IMR-90 (cell line): ENCODE measurements around the gene PTPRN2.
"Not testable (repeated sequence)": the region's sequence is repeated elsewhere in the genome, so short reads cannot be mapped to it uniquely, and the experiment has no call there.

Experiments used
- CTCF ChIP-seq: conservative IDR thresholded peaks from 2 replicates; pipeline ENCODE4 v1.5.1; 2012; ENCODE audit warnings: mild to moderate bottlenecking, low read depth, low read length, improper control_type of control experiment
- ELK1 ChIP-seq: fragments of 150-350 bp; IDR thresholded peaks from 2 replicates; pipeline ENCODE4 v1.6.1; 2016; ENCODE audit warnings: low read depth, mild to moderate bottlenecking, low read length, moderate library complexity, borderline replicate concordance
- FOS ChIP-seq: fragments of 150-350 bp; IDR thresholded peaks from 2 replicates; pipeline ENCODE4 v1.6.1; 2016; ENCODE audit warnings: low read depth, low read length
- MAFK ChIP-seq: IDR thresholded peaks from 2 replicates; pipeline ENCODE4 v1.6.1; 2012; ENCODE audit warnings: low read depth, low read length, improper control_type of control experiment
- RAD21 ChIP-seq: IDR thresholded peaks from 2 replicates; pipeline ENCODE4 v1.6.1; 2012; ENCODE audit warnings: low read length, improper control_type of control experiment

- not testable (repeated sequence) for TF ChIP-seq CTCF, FOS, RAD21, ELK1, MAFK
These were observed 440.2 kb downstream of the PTPRN2 start for GRCh38 chr7:158147431-158147830.
